Skeletal muscle cell (primary cell): ENCODE data around the gene SMPD4.
"Not testable (repeated sequence)": the region's sequence is repeated elsewhere in the genome, so short reads cannot be mapped to it uniquely, and the experiment has no call there.

Experiments
- DNase-seq: peaks from one replicate; pipeline ENCODE4 v3.0.0-alpha.2; 2010; ENCODE audit warnings: low read depth
- H3K4me3 ChIP-seq: 2 replicates; pipeline ENCODE4 v1.5.1; 2011; ENCODE audit warnings: low read depth, mild to moderate bottlenecking, control low read depth, low read length, moderate library complexity

The SMPD4 gene, protein sequence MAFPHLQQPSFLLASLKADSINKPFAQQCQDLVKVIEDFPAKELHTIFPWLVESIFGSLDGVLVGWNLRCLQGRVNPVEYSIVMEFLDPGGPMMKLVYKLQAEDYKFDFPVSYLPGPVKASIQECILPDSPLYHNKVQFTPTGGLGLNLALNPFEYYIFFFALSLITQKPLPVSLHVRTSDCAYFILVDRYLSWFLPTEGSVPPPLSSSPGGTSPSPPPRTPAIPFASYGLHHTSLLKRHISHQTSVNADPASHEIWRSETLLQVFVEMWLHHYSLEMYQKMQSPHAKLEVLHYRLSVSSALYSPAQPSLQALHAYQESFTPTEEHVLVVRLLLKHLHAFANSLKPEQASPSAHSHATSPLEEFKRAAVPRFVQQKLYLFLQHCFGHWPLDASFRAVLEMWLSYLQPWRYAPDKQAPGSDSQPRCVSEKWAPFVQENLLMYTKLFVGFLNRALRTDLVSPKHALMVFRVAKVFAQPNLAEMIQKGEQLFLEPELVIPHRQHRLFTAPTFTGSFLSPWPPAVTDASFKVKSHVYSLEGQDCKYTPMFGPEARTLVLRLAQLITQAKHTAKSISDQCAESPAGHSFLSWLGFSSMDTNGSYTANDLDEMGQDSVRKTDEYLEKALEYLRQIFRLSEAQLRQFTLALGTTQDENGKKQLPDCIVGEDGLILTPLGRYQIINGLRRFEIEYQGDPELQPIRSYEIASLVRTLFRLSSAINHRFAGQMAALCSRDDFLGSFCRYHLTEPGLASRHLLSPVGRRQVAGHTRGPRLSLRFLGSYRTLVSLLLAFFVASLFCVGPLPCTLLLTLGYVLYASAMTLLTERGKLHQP

GRCh38 chr2:130181325-130181879 is at the start of gene SMPD4:
TSS of gene SMPD4 (minus strand) at chr2:130181602. CDS start at chr2:130176592, 5,010 bp downstream.
- H3K4me3 ChIP-seq, result peak within 1 kb of the TSS; percentile 93
- DNase-seq, result peak; percentile 85

- DNase-seq, H3K4me3 ChIP-seq: not testable (repeated sequence)
Observed at GRCh38 chr2:130230907-130231306, 49.5 kb upstream of the SMPD4 start.

- not testable (repeated sequence) for DNase-seq, H3K4me3 ChIP-seq
Observed at GRCh38 chr2:130230376-130230775, 49.0 kb upstream of the SMPD4 start.

DNA sequence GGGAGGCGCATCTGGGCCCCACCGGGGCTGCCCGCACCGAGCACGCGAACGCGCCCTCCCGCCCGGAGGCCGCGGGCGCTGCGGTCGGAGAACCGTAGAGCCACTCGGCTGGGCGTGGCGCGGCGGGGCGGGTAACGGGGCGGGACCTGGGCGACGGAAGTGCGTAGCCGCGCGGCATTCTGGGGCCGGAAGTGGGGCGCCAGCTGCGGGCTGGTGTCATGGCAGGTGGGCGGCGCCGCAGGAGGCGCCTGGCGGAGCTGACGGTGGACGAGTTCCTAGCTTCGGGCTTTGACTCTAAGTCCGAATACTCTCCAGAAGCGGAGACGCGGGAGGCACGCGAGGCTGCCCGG is 47.7 kb upstream of the SMPD4 start:
- not testable (repeated sequence) for H3K4me3 ChIP-seq, DNase-seq

DNA sequence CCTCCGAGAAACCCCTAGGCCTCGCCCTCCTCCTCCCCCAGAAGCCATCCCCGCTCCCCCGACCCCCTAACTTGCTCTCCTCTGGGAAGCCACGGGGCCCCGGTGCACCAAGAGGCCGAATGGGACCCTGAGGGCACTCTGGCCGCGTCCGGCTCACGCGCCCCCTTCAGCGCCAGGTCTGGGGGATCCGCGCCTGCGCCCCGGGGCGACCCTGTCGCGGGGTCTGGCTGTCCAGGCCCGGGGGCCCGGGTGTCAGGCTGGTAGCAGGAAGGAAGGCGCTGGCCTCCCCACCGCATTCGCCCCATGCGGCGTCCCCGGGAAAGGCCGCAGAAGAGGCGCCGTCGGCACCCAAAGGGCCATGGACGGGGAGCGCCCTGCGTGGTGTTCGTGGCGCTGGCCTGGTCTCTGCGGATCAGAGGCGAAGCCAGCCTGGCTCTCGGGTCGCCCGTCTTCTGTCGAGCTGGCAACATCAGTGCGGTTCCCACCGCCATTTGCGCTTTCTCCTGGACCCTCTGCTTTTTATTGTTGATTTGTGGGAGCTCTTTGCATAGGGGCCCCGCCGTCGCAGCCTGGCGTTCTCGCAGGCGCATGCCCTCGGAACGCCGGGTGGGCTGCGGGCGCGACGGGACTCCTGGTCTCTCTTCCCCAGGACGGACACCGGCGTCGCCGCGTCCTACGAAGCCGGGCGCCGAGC is 47.2 kb upstream of the SMPD4 start:
- not testable (repeated sequence) for H3K4me3 ChIP-seq

GRCh38 chr2:130228005-130228404 is 46.6 kb upstream of the SMPD4 start:
- H3K4me3 ChIP-seq, DNase-seq: not testable (repeated sequence)

More for the DNA sequence above, 47.2 kb upstream of the SMPD4 start:
- not testable (repeated sequence) for DNase-seq

DNA sequence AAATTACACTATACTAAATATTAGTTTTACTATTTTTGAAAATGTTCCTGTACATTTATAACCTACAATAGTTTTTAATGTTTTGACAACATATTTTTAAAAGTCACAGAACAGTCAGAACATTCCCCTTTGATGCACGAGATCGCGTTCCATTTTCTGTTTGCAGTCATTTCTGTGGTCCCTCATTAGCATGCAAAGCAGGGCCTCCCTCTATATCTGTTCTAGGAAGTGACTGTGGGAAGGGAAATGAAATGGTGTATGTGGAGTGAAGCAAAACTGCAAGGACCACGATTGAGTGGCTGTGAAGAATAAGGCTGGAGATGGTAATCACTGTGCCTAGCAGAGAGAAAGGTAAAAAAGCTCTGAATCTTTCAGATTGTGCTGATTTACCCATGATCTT is 41.1 kb upstream of the SMPD4 start:
- H3K4me3 ChIP-seq, DNase-seq: not testable (repeated sequence)

DNA sequence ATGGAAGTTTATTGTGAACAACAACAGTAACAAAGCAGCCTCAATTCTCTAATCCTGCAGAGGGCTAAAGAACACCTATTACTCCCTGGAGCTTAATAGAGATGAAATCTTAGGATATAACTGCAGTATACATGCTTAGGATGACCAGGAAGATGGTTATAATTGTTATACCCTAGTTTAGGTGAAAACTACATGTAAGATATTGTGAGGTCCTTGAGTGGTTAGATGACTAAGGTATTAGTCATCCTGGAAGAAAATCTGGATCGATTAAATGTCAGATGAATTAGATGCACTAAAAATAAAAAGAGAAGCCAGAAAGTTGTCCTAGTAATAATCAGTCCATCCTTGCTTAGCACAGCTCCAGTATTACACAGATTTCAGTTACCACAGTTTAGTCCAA is 39.1 kb upstream of the SMPD4 start:
- not testable (repeated sequence) for DNase-seq

GRCh38 chr2:130219147-130219546 is 37.7 kb upstream of the SMPD4 start:
- DNase-seq, H3K4me3 ChIP-seq: not testable (repeated sequence)

More for the DNA sequence above, 39.1 kb upstream of the SMPD4 start:
- H3K4me3 ChIP-seq, result not testable (repeated sequence)

- DNase-seq, H3K4me3 ChIP-seq: not testable (repeated sequence)
Observed at GRCh38 chr2:130207051-130207450, 25.6 kb upstream of the SMPD4 start.

GRCh38 chr2:130203150-130203549 is 21.7 kb upstream of the SMPD4 start:
- DNase-seq, result not testable (repeated sequence)

DNA sequence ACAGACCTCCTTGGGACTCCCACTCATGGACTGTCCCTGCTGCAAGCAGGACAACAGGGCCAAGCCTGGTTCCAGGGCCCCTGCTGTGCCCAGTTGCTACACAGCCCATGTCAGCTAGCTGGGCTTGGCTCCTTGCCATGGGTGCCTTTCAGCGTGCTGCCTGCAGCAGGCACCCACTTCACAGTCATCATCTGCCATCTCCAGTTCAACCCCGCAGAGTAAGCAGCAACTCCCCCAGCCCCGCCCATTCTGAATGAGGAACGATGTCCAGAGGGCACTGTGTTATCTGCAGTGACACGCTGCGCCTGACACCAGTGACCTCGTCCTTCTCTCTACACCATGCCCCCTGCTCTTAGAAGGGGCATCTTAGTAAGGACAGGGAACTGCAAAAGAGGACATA is 21.1 kb upstream of the SMPD4 start:
- H3K4me3 ChIP-seq, DNase-seq: not testable (repeated sequence)

More at GRCh38 chr2:130203150-130203549, 21.7 kb upstream of the SMPD4 start:
- H3K4me3 ChIP-seq, result not testable (repeated sequence)

GRCh38 chr2:130198343-130198742 is 16.9 kb upstream of the SMPD4 start, which contains the start of gene TUBA3E:
TSS of gene TUBA3E (minus strand) at chr2:130198439. CDS start at chr2:130198360, 79 bp downstream.
- DNase-seq, result no peak

GRCh38 chr2:130196052-130196451 is 14.7 kb upstream of the SMPD4 start:
- DNase-seq, H3K4me3 ChIP-seq: not testable (repeated sequence)

More at GRCh38 chr2:130198343-130198742, 16.9 kb upstream of the SMPD4 start, which contains the start of gene TUBA3E:
- H3K4me3 ChIP-seq, result no peak within 1 kb of the TSS

- not testable (repeated sequence) for DNase-seq, H3K4me3 ChIP-seq
Observed at GRCh38 chr2:130195089-130195635, 13.8 kb upstream of the SMPD4 start.

- DNase-seq, H3K4me3 ChIP-seq: not testable (repeated sequence)
Observed at GRCh38 chr2:130193824-130194223, 12.4 kb upstream of the SMPD4 start.

GRCh38 chr2:130192451-130192850 is 11.0 kb upstream of the SMPD4 start:
- DNase-seq, result not testable (repeated sequence)

GRCh38 chr2:130191319-130191718 is 9.9 kb upstream of the SMPD4 start:
- DNase-seq, H3K4me3 ChIP-seq: not testable (repeated sequence)

More at GRCh38 chr2:130192451-130192850, 11.0 kb upstream of the SMPD4 start:
- not testable (repeated sequence) for H3K4me3 ChIP-seq

DNA sequence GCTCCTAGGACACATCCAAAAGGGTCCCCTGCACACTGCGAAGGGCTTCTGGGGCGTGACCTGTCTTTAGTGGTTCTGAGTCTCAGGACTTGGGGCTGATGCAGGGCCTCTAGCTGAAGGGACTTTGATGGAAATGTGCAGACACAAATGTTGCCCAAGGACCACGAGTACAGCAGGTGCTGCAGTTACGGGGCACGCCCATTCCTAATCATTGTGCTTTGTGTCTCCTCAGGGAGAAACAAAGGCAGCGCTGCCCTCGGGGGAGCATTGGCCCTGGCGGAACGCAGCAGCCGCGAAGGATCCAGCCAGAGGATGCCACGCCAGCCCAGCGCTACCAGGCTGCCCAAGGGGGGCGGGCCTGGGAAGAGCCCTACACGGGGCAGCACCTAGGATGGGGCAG is 8.8 kb upstream of the SMPD4 start:
- DNase-seq, result no peak
- H3K4me3 ChIP-seq, result no peak overlapping the region
